GM19193 (cell line): ENCODE measurements around the gene GARIN5B.

Experiments
- POLR2A ChIP-seq: IDR thresholded peaks from 4 replicates; pipeline ENCODE4 v1.6.1; 2011; ENCODE audit not compliant: insufficient read depth, insufficient read length; ENCODE audit errors: extremely low read depth

Gene GARIN5B

DNA sequence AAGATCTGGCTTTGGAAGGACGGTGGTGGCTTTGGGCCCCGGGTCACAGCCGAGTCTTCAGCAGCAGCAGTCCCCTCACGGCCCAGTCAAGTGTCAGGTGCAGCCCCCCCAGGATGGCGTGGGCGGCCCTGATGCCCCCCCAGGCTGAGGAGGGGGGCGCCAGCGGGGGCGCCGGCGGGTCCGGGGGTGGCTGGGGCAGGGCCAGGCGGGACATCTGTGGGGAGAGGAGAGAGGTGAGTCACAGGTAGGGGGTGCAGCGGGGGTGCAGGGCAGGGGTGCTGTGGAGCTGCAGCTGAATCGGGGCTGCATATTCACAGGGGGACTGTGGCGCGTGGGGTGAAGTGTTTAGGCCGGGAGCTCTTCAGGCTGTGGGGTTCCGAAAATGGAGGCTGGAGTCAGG lies 2.9 kb upstream of the GARIN5B start:
- TF ChIP-seq POLR2A = no peak

DNA sequence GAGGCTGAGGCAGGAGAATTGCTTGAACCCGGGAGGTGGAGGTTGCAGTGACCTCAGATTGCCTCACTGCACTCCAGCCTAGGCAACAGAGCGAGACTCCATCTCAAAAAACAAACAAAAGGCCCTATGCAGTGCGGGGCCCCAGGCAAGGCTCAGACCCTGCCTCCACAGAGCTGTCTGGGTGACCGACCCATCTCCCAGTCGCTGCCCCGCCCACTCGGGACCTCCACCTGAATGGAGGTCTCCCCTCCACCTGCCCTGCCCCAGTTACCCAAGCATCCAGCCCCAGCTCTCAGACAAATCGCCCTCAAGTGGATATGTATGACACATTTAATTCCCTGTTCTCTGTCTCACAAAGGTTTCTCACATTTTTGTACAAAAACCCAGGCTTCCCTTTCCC lies 2.2 kb upstream of the GARIN5B start:
- TF ChIP-seq POLR2A = no peak

DNA sequence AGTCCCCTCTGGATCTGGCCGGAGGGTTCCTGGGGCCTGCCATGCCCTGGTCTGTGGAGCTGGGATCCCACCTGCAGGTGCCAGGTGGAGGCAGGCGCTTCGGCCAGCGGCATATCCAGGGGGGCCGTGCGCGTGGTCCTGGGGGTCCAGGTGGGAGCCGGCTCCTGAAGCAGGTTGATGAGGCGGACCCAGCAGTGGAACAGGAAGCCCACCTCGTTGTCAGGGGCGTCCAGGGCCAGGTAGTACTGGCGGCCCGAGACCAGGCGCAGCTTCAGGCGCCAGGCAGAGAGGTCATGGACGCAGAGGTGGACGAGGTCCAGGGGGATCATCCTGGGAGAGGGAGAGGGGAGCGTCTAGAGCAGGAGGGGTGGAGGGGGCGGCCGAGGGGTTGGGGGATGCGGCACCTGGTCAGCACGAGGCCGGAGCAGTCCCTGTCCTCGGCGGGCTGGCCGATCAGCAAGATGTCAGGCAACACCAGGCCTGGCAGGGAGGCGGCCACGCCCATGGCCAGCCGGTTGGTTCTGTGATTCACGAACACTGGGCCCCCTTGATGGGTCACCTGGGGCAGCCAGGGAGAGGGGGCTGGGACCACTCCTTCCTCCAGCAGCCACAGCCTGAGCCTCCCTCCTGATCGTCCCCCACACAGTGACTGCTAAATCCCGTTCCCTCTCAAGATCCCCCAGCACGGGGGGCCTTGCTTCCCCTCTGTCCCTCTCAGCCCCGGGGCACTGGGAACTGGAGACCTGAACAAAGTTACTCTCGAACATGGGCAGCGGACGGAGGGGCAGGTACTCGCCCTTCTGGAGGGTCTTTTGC lies 678 bp downstream of the GARIN5B start:
- no peak for TF ChIP-seq POLR2A

- TF ChIP-seq POLR2A = no peak
Observed at GRCh38 chr19:55360902-55361301, 2.2 kb downstream of the GARIN5B start.

- no peak for TF ChIP-seq POLR2A
Observed at GRCh38 chr19:55358943-55359908, 3.8 kb downstream of the GARIN5B start.

GRCh38 chr19:55358493-55358892 lies 4.6 kb downstream of the GARIN5B start:
- no peak for TF ChIP-seq POLR2A

GRCh38 chr19:55355213-55355821 lies 7.7 kb downstream of the GARIN5B start:
- TF ChIP-seq POLR2A = no peak

GRCh38 chr19:55354698-55355212 lies 8.3 kb downstream of the GARIN5B start, which contains the start of gene COX6B2:
Gene COX6B2 (minus strand): TSS chr19:55354719. CDS start chr19:55354521, 198 bp downstream.
- TF ChIP-seq POLR2A = no peak

- TF ChIP-seq POLR2A = no peak
Observed at GRCh38 chr19:55353803-55354697, 9.0 kb downstream of the GARIN5B start.

DNA sequence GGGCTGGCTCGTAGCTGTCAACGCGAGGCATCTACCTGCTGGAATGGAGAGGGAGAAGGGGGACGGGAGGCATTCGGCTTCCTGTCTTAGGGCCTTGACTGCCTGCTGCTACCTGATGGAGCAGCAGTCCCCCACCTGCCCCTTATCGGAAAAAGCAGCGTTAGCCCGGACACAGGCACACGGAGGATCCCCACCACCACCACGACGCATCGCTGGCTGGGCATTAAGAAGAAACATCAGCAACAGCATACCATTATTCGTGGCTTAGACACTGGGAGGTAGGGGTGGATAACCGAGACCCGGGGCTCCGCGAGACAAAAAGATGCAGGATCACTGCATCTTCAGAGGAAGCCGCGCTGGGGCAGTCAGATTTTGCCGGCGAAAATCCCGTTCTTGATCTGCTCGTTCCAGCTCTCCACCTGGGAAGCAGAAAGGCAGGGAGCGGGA lies 9.7 kb downstream of the GARIN5B start:
- TF ChIP-seq POLR2A = no peak

GRCh38 chr19:55352549-55353145 lies 10.4 kb downstream of the GARIN5B start:
- no peak for TF ChIP-seq POLR2A

- no peak for TF ChIP-seq POLR2A
Observed at GRCh38 chr19:55352040-55352439, 11.0 kb downstream of the GARIN5B start.

DNA sequence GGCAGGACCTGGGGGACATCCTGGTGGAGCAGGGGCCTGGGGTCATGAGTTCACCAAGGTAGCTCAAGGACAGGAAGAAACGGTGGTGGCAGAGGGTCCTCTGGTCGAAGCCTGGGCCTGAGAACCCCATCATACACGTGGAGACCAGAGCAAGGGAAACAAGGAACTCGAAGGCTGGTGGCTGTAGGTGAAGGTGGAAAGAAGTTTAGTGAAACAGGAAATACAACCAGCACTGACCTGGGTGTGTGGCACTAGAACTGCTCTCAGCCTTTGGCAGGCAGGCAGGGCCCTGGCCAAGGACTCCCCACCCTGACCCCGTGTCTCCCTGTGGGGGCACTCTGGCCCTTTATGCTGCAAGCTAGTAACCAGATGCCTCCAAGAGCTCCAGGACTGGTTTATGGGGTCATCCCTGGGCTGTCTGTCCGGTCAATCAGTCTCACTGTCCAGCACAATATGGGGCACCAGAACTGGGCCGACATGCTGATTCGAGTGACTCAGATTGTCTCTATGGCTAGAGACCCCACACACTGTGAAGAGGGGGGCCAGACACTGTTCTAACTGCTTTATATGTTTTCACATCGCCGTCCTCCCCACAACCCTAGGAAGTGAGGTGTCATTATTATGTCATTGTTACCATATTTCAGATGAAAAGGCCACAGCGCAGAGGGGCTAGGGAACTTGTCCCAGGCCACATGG lies 12.3 kb downstream of the GARIN5B start:
- no peak for TF ChIP-seq POLR2A
